Progenitor cell of endocrine pancreas (in vitro differentiated cells): Measurements from ENCODE around the gene ZER1. TPM values are rescaled to one million over a fixed set of nuclear protein-coding genes. Genes with fewer than 3 reads are reported as not detected.

Experiments
- DNase-seq: peaks from one replicate; pipeline ENCODE4 v3.0.0; 2021; ENCODE audit warnings: low spot score; ENCODE audit not compliant: unreplicated experiment
- H3K27ac Mint-ChIP-seq: 2 replicates; pipeline ENCODE4 v1.8.0; 2021; ENCODE audit warnings: mild to moderate bottlenecking, moderate library complexity, mixed read lengths
- H3K27me3 Mint-ChIP-seq: 2 replicates; pipeline ENCODE4 v1.8.0; 2021; ENCODE audit warnings: mixed read lengths
- H3K36me3 Mint-ChIP-seq: 2 replicates; pipeline ENCODE4 v1.8.0; 2022; ENCODE audit warnings: mixed read lengths; ENCODE audit not compliant: insufficient read depth
- H3K4me1 Mint-ChIP-seq: 2 replicates; pipeline ENCODE4 v1.8.0; 2021; ENCODE audit warnings: low read depth, mixed read lengths
- H3K4me3 Mint-ChIP-seq: 2 replicates; pipeline ENCODE4 v1.8.0; 2021; ENCODE audit warnings: low read depth, mild to moderate bottlenecking, moderate library complexity, mixed read lengths
- H3K9me3 Mint-ChIP-seq: 2 replicates; pipeline ENCODE4 v1.8.0; 2021; ENCODE audit warnings: low read depth, mixed read lengths
- long read RNA-seq: library from polyadenylated mRNA; unstranded; transcript quantifications from one replicate; pipeline ENCODE4 v2.0.0, GENCODE V29; 2020
- total RNA-seq: library from RNA; stranded (reverse); gene quantifications from 2 replicates; pipeline ENCODE4 v1.2.1, GENCODE V29; 2021
- TF ChIP-seq, protein P1 (sequence below): fragments of 200-600 bp; sonication (generic); IDR thresholded peaks from one replicate; pipeline ENCODE4 v1.5.0; 2021; ENCODE audit warnings: antibody characterized with exemption, mild to moderate bottlenecking; ENCODE audit not compliant: unreplicated experiment

Gene ZER1
- total RNA-seq: 38.4 and 42.2 TPM in 2 replicates
- long read RNA-seq, partial matches to known transcripts: 1 of 4 reads
- long read RNA-seq, other reads (novel, unspliced or antisense): 3 of 4 reads

- Mint-ChIP-seq H3K36me3 (peaks cover 2% of the 10 kb centered on the region), H3K27ac (peak within 1 kb of the TSS; percentile 99), H3K4me1 (peaks cover 15% of the 10 kb centered on the region), H3K9me3 (no peaks in the 10 kb centered on the region), H3K27me3 (no peaks in the 10 kb centered on the region), H3K4me3 (peak within 1 kb of the TSS; percentile 93)
- TF ChIP-seq, protein P1, sequence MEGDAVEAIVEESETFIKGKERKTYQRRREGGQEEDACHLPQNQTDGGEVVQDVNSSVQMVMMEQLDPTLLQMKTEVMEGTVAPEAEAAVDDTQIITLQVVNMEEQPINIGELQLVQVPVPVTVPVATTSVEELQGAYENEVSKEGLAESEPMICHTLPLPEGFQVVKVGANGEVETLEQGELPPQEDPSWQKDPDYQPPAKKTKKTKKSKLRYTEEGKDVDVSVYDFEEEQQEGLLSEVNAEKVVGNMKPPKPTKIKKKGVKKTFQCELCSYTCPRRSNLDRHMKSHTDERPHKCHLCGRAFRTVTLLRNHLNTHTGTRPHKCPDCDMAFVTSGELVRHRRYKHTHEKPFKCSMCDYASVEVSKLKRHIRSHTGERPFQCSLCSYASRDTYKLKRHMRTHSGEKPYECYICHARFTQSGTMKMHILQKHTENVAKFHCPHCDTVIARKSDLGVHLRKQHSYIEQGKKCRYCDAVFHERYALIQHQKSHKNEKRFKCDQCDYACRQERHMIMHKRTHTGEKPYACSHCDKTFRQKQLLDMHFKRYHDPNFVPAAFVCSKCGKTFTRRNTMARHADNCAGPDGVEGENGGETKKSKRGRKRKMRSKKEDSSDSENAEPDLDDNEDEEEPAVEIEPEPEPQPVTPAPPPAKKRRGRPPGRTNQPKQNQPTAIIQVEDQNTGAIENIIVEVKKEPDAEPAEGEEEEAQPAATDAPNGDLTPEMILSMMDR: no peak
- peak; percentile 89 for DNase-seq
These were observed at the start of gene ZER1 for GRCh38 chr9:128771745-128772519. Gene ZER1, minus strand, starts transcription at chr9:128771927. Its CDS starts 16,362 bp downstream, at chr9:128755565.

GRCh38 chr9:128820665-128821583, 49.2 kb upstream of the ZER1 start:
- H3K27ac Mint-ChIP-seq: no peak overlapping the region

GRCh38 chr9:128819716-128820664, 48.3 kb upstream of the ZER1 start:
- H3K4me3 Mint-ChIP-seq: peak overlapping the region; percentile 42
- DNase-seq: no peak
- H3K27ac Mint-ChIP-seq: no peak overlapping the region
- TF ChIP-seq, protein P1: no peak
- H3K9me3 Mint-ChIP-seq: no peaks in the 10 kb centered on the region
- H3K36me3 Mint-ChIP-seq: peaks cover 4% of the 10 kb centered on the region
- peaks cover 3% of the 10 kb centered on the region for H3K4me1 Mint-ChIP-seq
- no peaks in the 10 kb centered on the region for H3K27me3 Mint-ChIP-seq

More at GRCh38 chr9:128820665-128821583, 49.2 kb upstream of the ZER1 start:
- peaks cover 3% of the 10 kb centered on the region for H3K4me1 Mint-ChIP-seq
- no peaks in the 10 kb centered on the region for H3K27me3 Mint-ChIP-seq
- H3K36me3 Mint-ChIP-seq: peaks cover 4% of the 10 kb centered on the region
- H3K9me3 Mint-ChIP-seq: no peaks in the 10 kb centered on the region
- TF ChIP-seq, protein P1: no peak
- no peak for DNase-seq
- H3K4me3 Mint-ChIP-seq: no peak overlapping the region

DNA sequence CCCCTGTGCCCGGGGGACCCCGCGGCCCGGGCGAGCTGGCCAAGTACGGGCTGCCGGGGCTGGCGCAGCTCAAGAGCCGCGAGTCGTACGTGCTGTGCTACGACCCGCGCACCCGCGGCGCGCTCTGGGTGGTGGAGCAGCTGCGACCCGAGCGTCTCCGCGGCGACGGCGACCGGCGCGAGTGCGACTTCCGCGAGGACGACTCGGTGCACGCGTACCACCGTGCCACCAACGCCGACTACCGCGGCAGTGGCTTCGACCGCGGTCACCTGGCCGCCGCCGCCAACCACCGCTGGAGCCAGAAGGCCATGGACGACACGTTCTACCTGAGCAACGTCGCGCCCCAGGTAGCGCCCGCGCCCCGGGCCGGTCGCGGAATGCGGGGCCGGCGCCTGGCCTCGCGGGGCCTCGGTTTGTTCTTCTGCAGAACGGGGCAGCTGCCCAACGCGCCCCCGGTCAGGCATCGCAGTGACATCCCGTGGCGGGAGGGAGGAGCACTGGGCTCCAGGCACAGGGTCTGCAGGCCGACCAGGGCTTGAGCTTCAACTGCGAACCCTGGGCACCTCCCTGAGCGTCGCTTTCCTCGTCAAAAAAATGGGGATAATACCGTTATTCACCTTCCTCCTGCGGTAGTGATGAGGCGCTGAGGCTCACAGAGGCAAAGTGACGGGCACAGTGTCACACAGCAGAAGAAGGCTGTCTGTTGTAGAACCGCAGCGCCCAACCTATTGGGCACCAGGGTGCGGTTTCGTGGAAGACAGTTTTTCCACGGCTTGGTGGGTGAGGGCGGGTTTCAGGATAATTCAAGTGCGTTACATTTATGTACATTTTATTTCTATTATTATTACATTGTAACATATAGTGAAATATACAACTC, 47.4 kb upstream of the ZER1 start:
- Mint-ChIP-seq H3K4me3 (peak overlapping the region; percentile 74), H3K4me1 (peaks cover 3% of the 10 kb centered on the region), H3K27ac (peak overlapping the region; percentile 76), H3K36me3 (peaks cover 2% of the 10 kb centered on the region), H3K27me3 (no peaks in the 10 kb centered on the region), H3K9me3 (no peaks in the 10 kb centered on the region)
- TF ChIP-seq, protein P1: no peak
- peak; percentile 31 for DNase-seq
